GM12878 (cell line): Measurements from ENCODE around the gene RRBP1.

ENCODE experiments used
- EZH2 ChIP-seq: IDR thresholded peaks from 2 replicates; pipeline ENCODE4 v1.6.1; 2012; ENCODE audit warnings: low read depth, mild to moderate bottlenecking, control low read depth, inconsistent platforms, low read length, borderline replicate concordance; ENCODE audit not compliant: control insufficient read depth
- NBN ChIP-seq: fragments of 450-650 bp; IDR thresholded peaks from 2 replicates; pipeline ENCODE4 v1.6.1; 2016
- SREBF2 ChIP-seq: IDR thresholded peaks from 2 replicates; pipeline ENCODE4 v1.6.1; 2012; ENCODE audit warnings: mild to moderate bottlenecking, low read length

DNA sequence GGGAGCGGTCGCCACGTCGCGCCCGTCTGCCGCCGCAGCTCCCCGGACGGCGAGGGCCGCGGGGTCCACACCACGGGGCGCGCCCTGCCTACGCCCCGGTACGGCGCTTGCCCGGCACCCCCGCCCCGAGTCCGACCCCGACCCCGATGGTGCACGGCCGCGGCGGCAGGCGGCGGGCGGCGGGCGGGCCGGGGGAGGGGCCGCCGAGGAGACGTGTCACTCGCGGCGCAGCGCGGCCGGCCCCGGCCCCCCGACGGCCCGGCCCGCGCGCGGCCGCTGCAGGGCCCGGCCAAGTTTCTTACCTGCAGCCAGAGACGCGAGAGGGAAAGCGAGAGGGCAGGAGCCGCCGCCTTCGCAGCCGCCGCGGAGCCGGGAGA, 328 bp downstream of the RRBP1 start:
- TF ChIP-seq NBN = no peak
- no peak for TF ChIP-seq EZH2
- no peak for TF ChIP-seq SREBF2
